CD14-positive monocyte (primary cell): ENCODE results near the gene LIN37. TPM values are rescaled to one million over a fixed set of nuclear protein-coding genes. Genes with fewer than 3 reads are reported as not detected.

Experiments used
- DNase-seq, 3 donors: peaks; one replicate each; pipeline ENCODE4 v3.0.0-alpha.2; 2011 to 2022
- H2AFZ ChIP-seq: 2 replicates; pipeline ENCODE4 v1.6.0; 2012; ENCODE audit warnings: mild to moderate bottlenecking, low read depth, low read length, inconsistent platforms; ENCODE audit not compliant: insufficient read depth, poor library complexity, severe bottlenecking
- H3K27ac ChIP-seq, 2 donors: 1 replicate in 1 of 2; 2 replicates in 1 of 2; pipeline ENCODE4 v1.5.1; 2012 to 2013; ENCODE audit warnings: low read length in 2 of 2, control low read depth in 1 of 2, inconsistent platforms in 1 of 2, low read depth in 1 of 2, mild to moderate bottlenecking in 1 of 2
- H3K27me3 ChIP-seq, 2 donors: one replicate each; pipeline versions ENCODE4 v1.6.0 to v1.6.1; 2011 to 2013; ENCODE audit warnings: low read length in 2 of 2; ENCODE audit not compliant: control insufficient read depth in 2 of 2, insufficient read depth in 2 of 2
- H3K36me3 ChIP-seq, 2 donors: replicated peaks in 1 of 2; 1 replicate in 1 of 2; 2 replicates in 1 of 2; pipeline versions ENCODE4 v1.5.1 to v1.6.1; 2012 to 2013; ENCODE audit warnings: low read length in 2 of 2, control low read depth in 1 of 2, inconsistent platforms in 1 of 2, mild to moderate bottlenecking in 1 of 2; ENCODE audit not compliant: insufficient read depth in 2 of 2, control insufficient read depth in 1 of 2
- H3K4me1 ChIP-seq, 2 donors: 1 replicate in 1 of 2; 2 replicates in 1 of 2; pipeline versions ENCODE4 v1.5.1 to v1.6.1; 2012 to 2013; ENCODE audit warnings: low read length in 2 of 2, control low read depth in 1 of 2, inconsistent platforms in 1 of 2, mild to moderate bottlenecking in 1 of 2, moderate library complexity in 1 of 2; ENCODE audit not compliant: insufficient read depth in 2 of 2, control insufficient read depth in 1 of 2
- H3K4me2 ChIP-seq: replicated peaks from 2 replicates; pipeline ENCODE3; 2012; ENCODE audit warnings: low read length, moderate library complexity, mild to moderate bottlenecking; ENCODE audit not compliant: poor library complexity, severe bottlenecking; ENCODE audit errors: extremely low read depth
- H3K4me3 ChIP-seq, 3 experiments: fragments of 200-600 bp in 1 of 3; sonication (generic) in 1 of 3; replicated peaks in 1 of 3; 1 replicate in 2 of 3; 2 replicates in 1 of 3; pipeline ENCODE4 v1.5.1; 2011 to 2013; ENCODE audit warnings: low read length in 3 of 3, mild to moderate bottlenecking in 3 of 3, control low read depth in 2 of 3, low read depth in 2 of 3, inconsistent platforms in 1 of 3, moderate library complexity in 1 of 3
- H3K79me2 ChIP-seq: 2 replicates; pipeline ENCODE4 v1.6.0; 2012; ENCODE audit warnings: mild to moderate bottlenecking, control low read depth, inconsistent platforms, low read length, moderate library complexity; ENCODE audit not compliant: insufficient read depth
- H3K9ac ChIP-seq: 2 replicates; pipeline ENCODE4 v1.6.0; 2017; ENCODE audit warnings: low read length, mild to moderate bottlenecking; ENCODE audit not compliant: insufficient read depth, poor library complexity, severe bottlenecking
- H3K9me3 ChIP-seq, 2 donors: replicated peaks in 1 of 2; 1 replicate in 1 of 2; 2 replicates in 1 of 2; pipeline versions ENCODE4 v1.5.1 to v1.6.1; 2012 to 2013; ENCODE audit warnings: low read length in 2 of 2, control low read depth in 1 of 2; ENCODE audit not compliant: control insufficient read depth in 1 of 2, insufficient read depth in 1 of 2
- H4K20me1 ChIP-seq: 2 replicates; pipeline ENCODE4 v1.6.0; 2012; ENCODE audit warnings: mild to moderate bottlenecking, low read length, control low read depth, moderate library complexity; ENCODE audit not compliant: insufficient read depth
- H3K27ac Mint-ChIP-seq, 7 donors: one replicate each; pipeline ENCODE4 v1.8.0; 2020; ENCODE audit warnings: mild to moderate bottlenecking in 7 of 7, mixed read lengths in 7 of 7, moderate library complexity in 6 of 7, inconsistent platforms in 2 of 7
- H3K27me3 Mint-ChIP-seq, 3 donors: one replicate each; pipeline ENCODE4 v1.8.0; 2021 to 2022; ENCODE audit warnings: low read depth in 3 of 3, mild to moderate bottlenecking in 3 of 3, mixed read lengths in 3 of 3, moderate library complexity in 3 of 3, inconsistent platforms in 1 of 3
- H3K36me3 Mint-ChIP-seq, 2 donors: one replicate each; pipeline ENCODE4 v1.8.0; 2020; ENCODE audit warnings: mixed read lengths in 2 of 2, inconsistent platforms in 1 of 2, mild to moderate bottlenecking in 1 of 2
- H3K4me1 Mint-ChIP-seq: one replicate; pipeline ENCODE4 v1.8.0; 2020; ENCODE audit warnings: mild to moderate bottlenecking, mixed read lengths
- H3K4me3 Mint-ChIP-seq, 2 donors: one replicate each; pipeline ENCODE4 v1.8.0; 2020; ENCODE audit warnings: mild to moderate bottlenecking in 2 of 2, mixed read lengths in 2 of 2, moderate library complexity in 1 of 2
- H3K9me3 Mint-ChIP-seq, 7 donors: one replicate each; pipeline ENCODE4 v1.8.0; 2020 to 2022; ENCODE audit warnings: mixed read lengths in 7 of 7, mild to moderate bottlenecking in 6 of 7, moderate library complexity in 6 of 7, inconsistent platforms in 2 of 7
- CTCF ChIP-seq: fragments of 200-600 bp; IDR thresholded peaks from one replicate; pipeline ENCODE4 v1.8.0; 2022; ENCODE audit warnings: antibody characterized with exemption, mild to moderate bottlenecking
- WGBS: methylation state at CpG from one replicate; pipeline ENCODE4 v1.1.5; 2013; ENCODE audit warnings: missing lambda C conversion rate; ENCODE audit not compliant: insufficient coverage; 5-methylcytosine and 5-hydroxymethylcytosine counted together
- intact Hi-C, 2 donors: fragments of 100-400 bp; cut with micrococcal nuclease; formaldehyde crosslinking; loops; one replicate each; pipeline versions ENCODE4 v1.15.0 to v1.15.1; 2023
- polyA plus RNA-seq, 3 donors: library from polyadenylated mRNA; depleted of rRNA in 1 of 3; unstranded in 2 of 3; stranded (reverse) in 1 of 3; fragments of 300-500 nt in 2 of 3; fragments of >200 nt in 1 of 3; fragmentation: Illumina TruSeq in 2 of 3; gene quantifications; 1 replicate in 2 of 3; 2 replicates in 1 of 3; pipeline ENCODE4 v1.2.3, GENCODE V29; 2012 to 2021

The LIN37 gene
- polyA plus RNA-seq, 3 donors, result 5.6 to 28.6 (median 7.2) TPM

DNA sequence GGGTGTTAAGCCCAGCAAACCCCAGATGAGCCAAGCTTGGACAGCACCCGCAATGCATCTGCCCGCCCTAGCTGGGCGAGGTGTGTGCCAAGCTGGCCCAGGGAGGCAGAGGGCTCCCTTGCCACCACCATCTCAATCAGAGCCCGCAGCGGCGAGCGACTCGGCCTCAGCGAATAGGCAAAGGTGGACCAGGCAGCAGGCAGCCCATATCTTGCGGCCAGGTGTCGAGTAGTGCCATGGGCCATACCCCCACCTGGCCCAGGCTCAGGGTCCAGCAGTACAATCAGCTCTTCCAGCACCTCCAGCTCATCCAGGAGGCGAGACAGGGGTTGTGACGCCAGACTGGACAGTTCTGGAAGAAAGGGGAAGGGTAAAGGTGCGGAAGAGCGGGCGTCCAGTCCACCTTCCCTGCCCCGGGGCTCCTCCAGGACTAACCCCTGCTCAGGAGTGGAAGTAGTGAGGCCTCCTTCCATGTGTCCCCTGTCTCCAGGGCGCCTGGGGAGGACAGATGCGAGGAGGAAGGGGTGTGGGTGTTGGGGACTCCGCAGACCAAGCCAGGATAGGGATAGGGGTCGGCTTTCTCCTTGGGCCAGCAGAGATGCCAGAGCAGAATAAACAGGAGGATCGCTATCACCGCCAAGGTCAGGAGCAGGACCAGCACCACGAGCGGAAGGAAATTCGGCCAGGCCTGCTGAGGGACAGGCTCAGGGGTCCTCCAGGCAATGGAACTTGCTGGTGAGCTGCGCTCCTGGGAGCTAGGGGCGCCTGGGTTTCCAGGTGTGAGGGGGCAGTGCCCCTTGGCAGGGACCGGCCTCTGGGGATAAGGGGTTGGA lies 8.9 kb upstream of the LIN37 start:
- Histone ChIP-seq H3K9ac (peak overlapping the region; percentile 51), H3K4me2 (peak overlapping the region; percentile 100), H3K9me3 (no peaks in the 10 kb centered on the region), H2AFZ (no peak overlapping the region), H4K20me1 (peaks cover 51% of the 10 kb centered on the region), H3K4me1 (peaks cover 42 to 52% of the 10 kb centered on the region in 2 donors), H3K79me2 (peaks cover 35% of the 10 kb centered on the region), H3K36me3 (peaks cover 39 to 51% of the 10 kb centered on the region in 2 donors), H3K27me3 (no peaks in the 10 kb centered on the region), H3K27ac (peak overlapping the region; percentile 45 to 89), H3K4me3 (peak overlapping the region in 2 of 3 experiments; percentile 89 to 100)
- WGBS, result 96% methylated on average over 19 of the region's 29 CpGs
- intact Hi-C loops, result loop anchor here (5.0 to 10.0 kb wide), 8 partner anchors 38 to 1595 kb away; partner anchors contain the start of genes ARHGAP33 (in 1 of the 2), CAPNS1 (in 1 of the 2), COX6B1 (in 1 of the 2) and ETV2 (in 1 of the 2)
- no peak for DNase-seq
- peaks cover 38% of the 10 kb centered on the region for H3K4me1 Mint-ChIP-seq
- no peaks in the 10 kb centered on the region for H3K9me3 Mint-ChIP-seq
- H3K27me3 Mint-ChIP-seq, result no peaks in the 10 kb centered on the region
- H3K36me3 Mint-ChIP-seq, result peaks cover 43 to 59% of the 10 kb centered on the region in 2 donors
- H3K4me3 Mint-ChIP-seq, result no peak overlapping the region
- H3K27ac Mint-ChIP-seq, result peak overlapping the region in 3 of 7 donors; percentile 14 to 70 (median 24)
- no peak for TF ChIP-seq CTCF

- peak overlapping the region; percentile 100 for H3K4me2 ChIP-seq
- H2AFZ ChIP-seq, result peak overlapping the region; percentile 77
- Mint-ChIP-seq H3K4me3 (peak overlapping the region; percentile 88 to 95), H3K4me1 (peaks cover 40% of the 10 kb centered on the region), H3K9me3 (no peaks in the 10 kb centered on the region), H3K27ac (peak overlapping the region in 3 of 7 donors; percentile 56 to 96 (median 70)), H3K27me3 (no peaks in the 10 kb centered on the region), H3K36me3 (peaks cover 37 to 53% of the 10 kb centered on the region in 2 donors)
- H3K9ac ChIP-seq, result peak overlapping the region; percentile 51
- peaks cover 35 to 46% of the 10 kb centered on the region in 2 donors for H3K36me3 ChIP-seq
- no peaks in the 10 kb centered on the region for H3K27me3 ChIP-seq
- peaks cover 44 to 55% of the 10 kb centered on the region in 2 donors for H3K4me1 ChIP-seq
- TF ChIP-seq CTCF, result no peak
- no peaks in the 10 kb centered on the region for H3K9me3 ChIP-seq
- H3K79me2 ChIP-seq, result peaks cover 36% of the 10 kb centered on the region
- H3K4me3 ChIP-seq, result peak overlapping the region; percentile 36 to 100 (median 89)
- H4K20me1 ChIP-seq, result peaks cover 45% of the 10 kb centered on the region
- intact Hi-C loops, result loop anchor here (5.0 to 10.0 kb wide), 8 partner anchors 37 to 1595 kb away; partner anchors contain the start of genes ARHGAP33 (in 1 of the 2), CAPNS1 (in 1 of the 2), COX6B1 (in 1 of the 2) and ETV2 (in 1 of the 2)
- no peak for DNase-seq
- peak overlapping the region; percentile 45 to 89 for H3K27ac ChIP-seq
- under 1% methylated on average over 13 of the region's 16 CpGs for WGBS
Measured at GRCh38 chr19:35740108-35740422, 8.3 kb upstream of the LIN37 start.
